ENCODE measurements around the gene RABGAP1L.
"Not testable (repeated sequence)": the region's sequence is repeated elsewhere in the genome, so short reads cannot be mapped to it uniquely, and the experiment has no call there.

The RABGAP1L gene

DNA sequence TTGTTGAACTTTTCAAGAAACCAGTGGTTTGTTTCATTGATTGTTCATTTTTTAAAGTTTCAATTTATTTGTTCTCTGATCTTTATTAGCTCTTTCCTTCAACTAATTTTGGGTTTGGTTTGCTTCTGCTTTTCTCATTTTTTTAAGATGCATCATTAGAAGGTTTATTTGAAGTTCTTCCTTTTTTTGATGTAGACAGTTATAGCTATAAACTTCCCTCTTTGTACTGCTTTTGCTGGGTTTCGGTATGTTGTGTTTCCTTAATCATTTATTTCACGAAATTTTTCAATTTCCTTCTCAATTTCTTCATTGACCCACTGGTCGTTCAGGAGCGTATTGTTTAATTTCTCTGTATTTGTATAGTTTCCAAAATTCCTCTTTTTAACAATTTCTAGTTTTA, 155.1 kb downstream of the RABGAP1L start:
- DNase-seq, result no peak

DNA sequence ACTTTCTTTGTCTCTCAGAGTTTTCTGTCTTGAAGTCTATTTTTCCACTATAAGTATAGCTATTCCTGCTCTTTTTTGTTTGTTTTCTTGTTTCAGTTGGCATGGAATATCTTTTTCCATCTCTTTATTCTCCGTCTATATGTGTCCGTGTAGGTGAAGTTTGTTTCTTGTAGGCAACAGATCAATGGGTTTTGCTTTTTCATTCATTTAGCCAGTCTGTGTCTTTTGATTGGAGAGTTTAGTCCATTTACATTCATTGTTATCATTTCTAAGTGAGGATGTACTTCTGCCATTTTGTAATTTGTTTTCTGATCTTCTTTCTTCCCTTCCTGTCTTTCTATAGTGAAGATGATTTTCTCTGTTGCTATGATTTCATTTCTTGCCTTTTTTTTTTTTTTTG, 155.9 kb downstream of the RABGAP1L start:
- no peak for DNase-seq

DNA sequence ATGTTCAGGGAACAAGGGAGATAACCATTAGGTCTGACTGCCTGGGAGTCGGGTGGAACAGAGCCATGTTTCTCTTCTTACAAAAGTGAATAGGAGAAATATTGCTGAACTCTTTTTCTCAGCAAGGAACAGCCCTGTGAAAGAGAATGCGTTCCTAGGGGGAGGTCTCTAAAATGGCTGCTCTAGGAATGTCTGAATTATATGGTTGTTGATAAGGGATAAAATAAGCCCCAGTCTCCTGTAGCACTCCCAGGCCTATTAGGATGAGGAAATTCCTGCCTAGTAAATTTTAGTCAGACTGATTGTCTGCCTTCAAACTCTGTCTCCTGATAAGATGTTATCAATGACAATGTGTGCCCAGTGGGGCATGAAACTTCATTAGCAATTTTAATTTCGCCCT, 161.6 kb downstream of the RABGAP1L start:
- not testable (repeated sequence) for DNase-seq

DNA sequence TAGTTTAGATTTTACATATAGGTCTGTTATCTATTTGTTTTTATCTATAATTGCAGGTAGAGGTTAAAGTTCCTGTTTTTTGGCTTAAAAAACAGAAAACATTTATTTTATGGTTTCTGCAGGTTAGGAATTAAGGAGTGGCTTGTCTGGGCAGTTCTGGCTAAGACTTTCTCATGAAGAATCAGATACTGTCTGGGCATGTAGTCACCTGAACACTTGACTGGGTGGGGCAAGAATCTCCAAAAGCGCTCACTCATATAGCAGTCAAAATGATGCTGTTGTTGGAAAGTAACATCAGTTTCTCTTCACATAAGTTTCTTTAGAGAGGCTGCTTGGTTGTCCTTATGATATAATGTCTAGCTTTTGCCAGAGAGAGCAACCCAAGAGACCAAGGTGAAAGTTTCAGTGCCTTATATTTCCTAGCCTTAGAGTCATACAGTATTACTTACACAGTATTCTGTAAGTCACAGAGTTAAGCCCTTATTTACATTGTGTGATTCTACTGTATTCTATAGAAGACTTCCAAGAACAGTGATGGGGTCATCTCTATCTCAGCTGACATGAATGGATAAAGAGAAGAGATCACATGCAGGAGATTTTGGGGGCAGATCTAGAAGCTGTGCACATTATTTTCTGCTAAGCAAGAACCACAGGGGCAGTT, 163.0 kb downstream of the RABGAP1L start:
- DNase-seq, result no peak

GRCh38 chr1:174324493-174324892, 165.2 kb downstream of the RABGAP1L start:
- no peak for DNase-seq

DNA sequence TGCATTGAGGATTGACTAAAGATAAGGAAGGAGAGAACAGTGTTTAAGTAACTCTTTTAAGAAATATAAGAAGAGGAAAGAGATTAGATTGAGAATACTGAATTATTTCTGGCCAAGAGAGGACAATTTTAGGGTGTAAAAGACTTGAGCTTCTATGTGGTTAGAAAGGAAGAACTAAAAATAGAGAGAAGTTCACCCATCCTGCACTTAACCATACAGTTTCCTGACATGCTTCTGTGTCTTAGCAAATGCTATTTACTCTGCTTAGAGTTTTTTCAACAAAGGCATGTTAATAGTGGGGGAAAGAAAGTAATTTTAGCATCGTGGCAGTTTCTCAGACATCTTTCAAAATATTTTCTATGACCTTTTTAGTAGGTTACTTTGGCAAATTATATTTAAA, 165.6 kb downstream of the RABGAP1L start:
- no peak for DNase-seq

- no peak for DNase-seq
These were observed 167.0 kb downstream of the RABGAP1L start for GRCh38 chr1:174326278-174326677.

DNA sequence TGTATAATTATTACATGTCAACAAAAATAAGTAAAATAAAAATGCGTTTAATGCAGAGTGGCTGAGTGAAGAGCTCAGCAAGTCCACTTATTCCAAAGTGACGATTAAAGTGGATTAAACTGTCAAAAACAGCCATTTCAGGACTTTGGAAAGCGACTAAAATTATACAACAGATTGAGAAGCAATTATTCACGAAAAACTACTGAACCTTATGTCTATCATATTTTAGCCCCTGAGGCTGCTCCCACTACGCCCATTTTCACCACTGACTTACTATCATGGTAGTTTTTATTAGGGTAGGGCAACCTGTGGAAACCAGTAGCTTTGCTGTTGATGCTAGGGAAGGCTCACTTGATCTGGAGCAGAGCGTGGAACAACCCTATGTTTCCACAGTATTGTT, 174.1 kb downstream of the RABGAP1L start:
- no peak for DNase-seq

GRCh38 chr1:174337000-174337681, 177.8 kb downstream of the RABGAP1L start:
- no peak for DNase-seq

- not testable (repeated sequence) for DNase-seq
These were observed 181.1 kb downstream of the RABGAP1L start for GRCh38 chr1:174340404-174340803.

DNA sequence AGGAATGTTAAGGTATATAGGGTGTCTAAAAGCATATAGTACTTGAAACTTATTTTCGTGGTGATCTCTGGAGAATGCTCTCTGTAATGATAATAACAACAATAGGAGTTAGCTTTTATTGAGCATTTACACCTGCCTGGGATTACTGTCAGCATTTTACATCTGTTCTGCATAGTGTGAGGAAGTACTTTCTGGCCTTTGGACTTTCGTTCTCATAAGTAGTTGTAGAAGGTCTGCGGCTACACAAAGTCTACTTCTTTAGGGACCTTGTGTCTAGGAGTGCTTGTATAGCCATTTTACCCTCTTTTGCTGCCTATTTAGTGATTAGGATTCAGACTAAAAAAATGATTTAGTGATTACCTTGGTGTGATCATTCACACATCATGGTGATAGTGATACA, 184.8 kb downstream of the RABGAP1L start:
- DNase-seq, result no peak

GRCh38 chr1:174352117-174352516, 192.8 kb downstream of the RABGAP1L start:
- no peak for DNase-seq

GRCh38 chr1:174352883-174353608, 193.7 kb downstream of the RABGAP1L start:
- no peak for DNase-seq

DNA sequence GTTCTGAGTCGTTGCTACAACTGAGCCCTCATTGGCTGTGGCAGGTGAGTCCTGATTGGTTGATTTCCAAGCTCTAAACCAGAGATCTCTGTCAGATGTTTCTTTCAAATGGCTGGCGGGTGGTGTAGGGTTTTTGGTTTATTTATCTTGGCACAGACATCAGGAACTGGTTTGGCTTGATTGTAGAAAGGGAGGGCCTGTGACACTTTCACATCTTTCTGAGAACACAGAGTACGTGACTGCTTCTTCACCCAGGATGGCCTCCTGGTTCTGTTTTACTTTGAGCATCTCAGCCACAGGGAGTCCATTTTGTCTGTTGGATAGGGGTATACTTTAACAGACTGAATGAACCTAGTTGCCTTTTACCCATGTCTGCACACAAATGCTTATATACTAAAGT, 199.0 kb downstream of the RABGAP1L start:
- no peak for DNase-seq

- DNase-seq, result no peak
These were observed 199.6 kb downstream of the RABGAP1L start for GRCh38 chr1:174358786-174359453.

GRCh38 chr1:174359454-174359805, 200.1 kb downstream of the RABGAP1L start:
- no peak for DNase-seq

DNA sequence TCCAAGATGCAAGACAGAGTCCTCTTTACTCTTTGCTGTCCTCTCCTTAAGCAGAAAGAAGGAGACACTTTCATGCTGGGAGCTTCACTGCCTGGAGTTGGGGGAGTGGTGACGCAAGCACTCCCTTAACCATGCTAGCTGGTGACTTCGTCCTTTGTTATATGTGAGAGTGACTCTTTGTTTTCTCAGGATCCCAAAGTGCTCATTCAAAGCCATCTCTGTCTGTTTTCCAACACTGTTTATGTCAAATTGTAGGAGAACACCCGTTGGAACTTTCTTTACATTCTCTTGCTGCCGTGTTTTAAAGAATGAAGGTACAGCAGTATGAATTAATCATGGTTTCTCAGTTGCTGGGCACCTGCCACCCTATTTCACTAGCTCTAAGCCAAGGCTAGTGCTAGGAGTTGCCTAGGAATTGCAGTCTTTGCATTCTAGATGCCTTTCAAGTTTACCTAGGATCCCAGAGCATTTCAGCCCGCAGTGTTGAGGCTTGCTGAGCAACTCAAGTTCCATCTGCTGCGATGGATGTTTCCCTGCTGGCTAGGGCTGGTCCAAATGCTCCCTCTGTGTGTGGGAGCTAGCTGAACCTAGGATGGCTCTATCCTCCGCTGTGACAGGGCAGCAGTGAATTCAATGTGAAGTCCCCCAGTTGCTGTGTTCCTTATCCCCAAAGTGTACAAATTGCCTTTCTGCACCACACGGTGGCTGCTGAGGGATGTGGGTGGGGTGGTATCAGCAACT, 205.8 kb downstream of the RABGAP1L start:
- no peak for DNase-seq

DNA sequence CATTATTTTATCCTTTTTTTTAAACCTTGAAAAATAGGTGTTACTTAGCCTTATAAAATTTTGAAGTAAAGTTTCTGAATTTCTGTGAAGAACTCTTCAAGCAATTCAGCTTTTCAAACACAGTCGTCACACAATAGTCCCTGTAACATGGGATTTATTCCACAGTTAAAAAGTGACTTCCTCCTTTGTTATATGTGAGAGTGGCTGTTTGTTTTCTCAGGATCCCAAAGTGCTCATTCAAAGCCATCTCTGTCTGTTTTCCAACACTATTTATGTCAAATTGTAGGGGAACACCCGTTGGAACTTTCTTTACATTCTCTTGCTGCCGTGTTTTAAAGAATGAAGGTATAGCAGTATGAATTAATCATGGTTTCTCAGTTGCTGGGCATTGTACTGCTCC, 207.6 kb downstream of the RABGAP1L start:
- no peak for DNase-seq

- DNase-seq, result no peak
These were observed 208.6 kb downstream of the RABGAP1L start for GRCh38 chr1:174367892-174368291.

GRCh38 chr1:174376030-174376429, 216.7 kb downstream of the RABGAP1L start:
- no peak for DNase-seq

- no peak for DNase-seq
These were observed 232.4 kb downstream of the RABGAP1L start for GRCh38 chr1:174391716-174392115.

DNA sequence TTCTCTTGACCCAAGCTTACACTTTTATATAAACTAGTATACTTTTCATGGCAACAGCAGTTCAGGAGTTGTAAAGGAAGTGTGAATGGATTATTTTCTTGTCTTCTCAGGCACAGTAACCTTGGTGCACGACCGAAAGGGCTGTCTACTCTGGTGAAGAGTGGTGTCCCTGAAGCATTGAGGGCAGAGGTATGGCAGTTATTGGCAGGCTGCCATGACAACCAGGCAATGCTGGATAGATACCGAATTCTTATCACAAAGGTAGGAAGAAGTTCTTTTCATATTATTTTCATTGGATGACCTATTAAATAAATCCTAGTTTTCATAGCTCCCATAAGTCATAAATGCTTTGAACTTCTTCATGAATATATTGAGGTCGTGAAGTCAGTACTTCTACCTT, 234.6 kb downstream of the RABGAP1L start:
- no peak for DNase-seq

DNA sequence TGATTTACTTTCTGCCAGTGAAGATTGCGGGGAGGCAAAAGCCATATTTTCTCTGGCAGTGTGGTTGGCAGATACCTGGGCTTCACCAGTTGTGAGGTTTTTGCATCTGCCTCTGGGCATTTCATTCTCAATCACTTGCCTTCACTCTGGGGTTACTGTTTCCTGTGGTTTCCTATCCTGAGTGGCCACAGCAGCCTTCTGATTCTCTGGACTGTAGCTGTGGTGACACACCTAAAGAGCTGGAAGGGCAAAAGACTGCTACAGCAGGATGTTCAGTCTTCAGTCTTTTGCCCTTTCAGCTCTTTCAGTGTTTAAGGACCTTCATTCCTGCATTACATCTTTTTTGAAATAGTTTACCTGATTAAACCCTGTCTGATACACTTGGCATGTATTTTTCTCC, 237.9 kb downstream of the RABGAP1L start:
- no peak for DNase-seq
